GM12878 (cell line): ENCODE measurements around the gene SMG6. TPM values are rescaled to one million over a fixed set of nuclear protein-coding genes. Genes with fewer than 3 reads are reported as not detected.

Source experiments
- ASH2L ChIP-seq: fragments of 300-600, 200-600 bp; sonication (generic); IDR thresholded peaks from 2 replicates; pipeline ENCODE4 v1.6.1; 2017; ENCODE audit warnings: low read depth, mild to moderate bottlenecking, borderline replicate concordance
- ATF7 ChIP-seq: fragments of 450-650 bp; IDR thresholded peaks from 2 replicates; pipeline ENCODE4 v1.6.1; 2016; ENCODE audit warnings: low read depth, mild to moderate bottlenecking
- BACH1 ChIP-seq: fragments of 450-650 bp; IDR thresholded peaks from 2 replicates; pipeline ENCODE4 v1.6.1; 2017; ENCODE audit warnings: mild to moderate bottlenecking, borderline replicate concordance
- HSF1 ChIP-seq: fragments of 150-350 bp; IDR thresholded peaks from 2 replicates; pipeline ENCODE4 v1.6.1; 2014; ENCODE audit warnings: mild to moderate bottlenecking, low read depth, low read length
- NFYA ChIP-seq: IDR thresholded peaks from 2 replicates; pipeline ENCODE4 v1.6.1; 2011; ENCODE audit warnings: low read depth, mild to moderate bottlenecking, low read length, improper control_type of control experiment, borderline replicate concordance
- NKRF ChIP-seq: fragments of 450-650 bp; conservative IDR thresholded peaks from 2 replicates; pipeline ENCODE4 v1.6.1; 2017; ENCODE audit warnings: mild to moderate bottlenecking, moderate library complexity
- PAX8 ChIP-seq: fragments of 450-650 bp; IDR thresholded peaks from 2 replicates; pipeline ENCODE4 v1.6.1; 2017; ENCODE audit warnings: mild to moderate bottlenecking, moderate library complexity
- RB1 ChIP-seq: fragments of 450-650 bp; formaldehyde crosslinking; IDR thresholded peaks from 2 replicates; pipeline ENCODE4 v1.6.1; 2017; ENCODE audit warnings: mild to moderate bottlenecking, borderline replicate concordance
- TAF1 ChIP-seq: IDR thresholded peaks from 2 replicates; pipeline ENCODE4 v1.6.1; 2011; ENCODE audit warnings: mild to moderate bottlenecking, low read depth, low read length, borderline replicate concordance
- ZBTB11 ChIP-seq: fragments of 450-650 bp; formaldehyde crosslinking; IDR thresholded peaks from 2 replicates; pipeline ENCODE4 v1.5.0; 2022; ENCODE audit warnings: mild to moderate bottlenecking, missing genetic modification characterization
- ZNF592 ChIP-seq: fragments of 450-650 bp; IDR thresholded peaks from 2 replicates; pipeline ENCODE4 v1.6.1; 2017; ENCODE audit warnings: mild to moderate bottlenecking, moderate library complexity
- ZNF687 ChIP-seq: fragments of 450-650 bp; IDR thresholded peaks from 2 replicates; pipeline ENCODE4 v1.6.1; 2017; ENCODE audit warnings: mild to moderate bottlenecking, moderate library complexity
- polyA plus RNA-seq, 11 experiments: library from polyadenylated mRNA; depleted of rRNA in 4 of 11; unstranded in 6 of 11; stranded (reverse) in 5 of 11; fragments of >200 nt; fragmentation: Nextera tagmentation in 4 of 11; fragmentation: Illumina TruSeq in 1 of 11; extraction: Ambion mirVana in 4 of 11; extraction: Trizol in 1 of 11; gene quantifications; 1 replicate in 1 of 11; 2 replicates in 10 of 11; pipeline versions ENCODE4 v1.2.1 to v1.2.3, GENCODE V29; 2011 to 2016; ENCODE audit warnings: inconsistent platforms in 2 of 11, missing spikeins in 2 of 11, low read depth in 1 of 11
- total RNA-seq, 4 experiments: library from RNA; depleted of rRNA in 3 of 4; stranded (reverse); fragments of >200 nt in 3 of 4; fragmentation: Illumina TruSeq in 1 of 4; extraction: Trizol in 1 of 4; gene quantifications; 2 replicates each; pipeline versions ENCODE4 v1.2.1 to v1.2.3, GENCODE V29; 2013 to 2021

The SMG6 gene
- total and polyA plus RNA-seq, 10 of the 15 experiments (the other 5 are each of a cell fraction or from before 2014, with no cell fraction given) = 0.58 to 28.7 (median 15.7) TPM

- TF ChIP-seq ZNF687 (peak; percentile 67), ZNF592 (no peak), TAF1 (no peak), ASH2L (no peak), PAX8 (no peak), ZBTB11 (CRISPR knock-in tag) (no peak), NKRF (no peak), ATF7 (no peak), RB1 (no peak), BACH1 (peak; percentile 88), NFYA (no peak), HSF1 (no peak)
These were observed 111.1 kb downstream of the SMG6 start (continued) for GRCh38 chr17:2192367-2193057.
